ENCODE results near the gene LSR. TPM values are rescaled to one million over a fixed set of nuclear protein-coding genes. Genes with fewer than 3 reads are reported as not detected.

LSR gene
- total RNA-seq, 2 donors from 2014 or later: 119 to 202 TPM

- intact Hi-C loops (cut with DNase I): no loop called here
- H3K9me3 ChIP-seq: no peaks in the 10 kb centered on the region
- no peaks in the 10 kb centered on the region for H3K4me1 ChIP-seq (replicated peaks)
- WGBS: 66% methylated on average over 12 of the region's 12 CpGs
- no peaks in the 10 kb centered on the region for H3K27me3 ChIP-seq (replicated peaks; ENCODE audit: insufficient read depth)
- TF ChIP-seq POLR2A (IDR thresholded peaks at IDR 0.05) (no peak), CTCF (IDR thresholded peaks at IDR 0.05) (no peak), POLR2AphosphoS5 (IDR thresholded peaks at IDR 0.05) (no peak)
- H3K4me3 ChIP-seq: no peak within 1 kb of the TSS
- no peak for DNase-seq (ENCODE audit: low spot score)
- H3K36me3 ChIP-seq: no peaks in the 10 kb centered on the region
- H3K27ac ChIP-seq: no peak within 1 kb of the TSS
Observed at GRCh38 chr19:35291916-35292315, 43.1 kb downstream of the LSR start, which contains the start of gene MAG. TSS of gene MAG (plus strand) at chr19:35292161. CDS start at chr19:35295409, 3,248 bp downstream.

DNA sequence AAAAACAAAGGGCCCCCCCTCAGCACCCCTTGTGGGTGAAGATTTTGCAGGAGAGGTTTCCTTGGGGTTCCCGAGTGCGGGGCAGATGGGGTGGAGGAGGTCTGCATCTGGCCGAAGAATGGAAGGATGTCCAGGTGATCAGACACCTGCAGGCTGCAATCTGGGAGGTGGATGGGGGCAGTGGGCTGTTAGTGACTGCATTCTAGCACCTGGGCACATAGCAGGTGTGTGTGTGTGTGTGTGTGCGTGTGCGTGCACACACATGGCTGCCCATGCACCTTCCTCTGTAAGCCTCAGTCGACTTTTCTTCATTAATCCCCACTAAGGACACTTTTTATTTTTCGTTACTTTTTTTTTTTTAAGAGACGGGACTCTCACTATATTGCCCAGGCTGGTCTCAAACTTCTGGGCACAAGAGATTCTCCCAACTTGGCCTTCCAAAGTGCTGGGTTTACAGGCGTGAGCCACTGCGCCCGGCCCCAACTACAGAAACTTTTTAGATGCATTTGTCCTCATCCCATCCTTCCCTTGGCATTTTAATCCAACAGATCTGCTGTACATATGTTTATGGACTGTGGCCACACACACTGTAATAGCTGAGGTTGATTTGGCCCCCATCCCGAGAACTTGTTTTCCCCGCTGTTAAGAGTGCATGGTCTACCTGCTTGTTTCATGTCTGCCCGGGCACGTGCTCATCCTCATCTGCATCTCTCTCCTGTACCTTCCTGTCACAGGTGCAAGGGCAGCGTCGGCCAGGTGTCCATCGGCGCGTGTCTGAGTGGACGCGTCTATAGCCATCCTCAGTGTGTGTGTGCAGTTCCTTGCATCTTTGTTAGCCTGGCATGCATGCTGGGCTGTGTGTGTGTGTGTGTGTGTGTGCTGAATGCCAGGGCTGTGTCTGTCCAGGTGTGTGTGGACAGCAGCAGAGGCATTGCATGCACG lies 43.9 kb downstream of the LSR start:
- TF ChIP-seq POLR2A (IDR thresholded peaks at IDR 0.05) (no peak), CTCF (IDR thresholded peaks at IDR 0.05) (no peak), POLR2AphosphoS5 (IDR thresholded peaks at IDR 0.05) (no peak)
- 57% methylated on average over 22 of the region's 23 CpGs for WGBS
- Histone ChIP-seq H3K27ac (no peak overlapping the region), H3K9me3 (no peaks in the 10 kb centered on the region), H3K27me3 (replicated peaks; ENCODE audit: insufficient read depth) (no peaks in the 10 kb centered on the region), H3K36me3 (no peaks in the 10 kb centered on the region), H3K4me1 (replicated peaks) (no peaks in the 10 kb centered on the region), H3K4me3 (no peak overlapping the region)
- no peak for DNase-seq (ENCODE audit: low spot score)
- intact Hi-C loops (cut with DNase I): no loop called here

GRCh38 chr19:35293363-35293739 lies 44.5 kb downstream of the LSR start:
- Histone ChIP-seq H3K27me3 (replicated peaks; ENCODE audit: insufficient read depth) (no peaks in the 10 kb centered on the region), H3K27ac (no peak overlapping the region), H3K4me1 (replicated peaks) (no peaks in the 10 kb centered on the region), H3K4me3 (no peak overlapping the region), H3K9me3 (no peaks in the 10 kb centered on the region), H3K36me3 (no peaks in the 10 kb centered on the region)
- TF ChIP-seq POLR2A (IDR thresholded peaks at IDR 0.05): no peak
- no peak for TF ChIP-seq CTCF (IDR thresholded peaks at IDR 0.05)
- TF ChIP-seq POLR2AphosphoS5 (IDR thresholded peaks at IDR 0.05): no peak
- WGBS: 3% methylated on average over 5 of the region's 7 CpGs
- intact Hi-C loops (cut with DNase I): no loop called here
- no peak for DNase-seq (ENCODE audit: low spot score)

DNA sequence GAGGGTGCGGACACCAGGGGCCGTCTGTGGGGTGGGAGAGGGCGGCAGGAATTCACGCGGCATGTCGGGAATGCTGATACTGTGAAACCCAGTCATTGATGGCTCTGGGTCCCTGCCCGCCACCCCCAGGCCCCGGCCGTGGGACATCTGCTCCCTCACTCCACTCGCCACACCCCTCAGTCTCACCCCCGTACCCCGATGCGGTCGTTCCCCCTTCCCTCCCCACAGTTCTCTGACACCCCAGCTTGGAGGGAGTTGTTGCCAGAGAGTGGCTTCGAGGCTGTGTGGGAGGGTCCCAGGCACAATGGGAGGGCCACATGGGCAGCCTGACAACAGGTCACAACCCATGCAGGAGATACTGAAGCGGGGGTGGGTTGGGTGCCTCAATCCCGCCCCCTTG lies 45.0 kb downstream of the LSR start:
- TF ChIP-seq POLR2AphosphoS5 (IDR thresholded peaks at IDR 0.05) (no peak), POLR2A (IDR thresholded peaks at IDR 0.05) (no peak), CTCF (IDR thresholded peaks at IDR 0.05) (no peak)
- intact Hi-C loops (cut with DNase I): no loop called here
- H3K4me1 ChIP-seq (replicated peaks): no peaks in the 10 kb centered on the region
- H3K27me3 ChIP-seq (replicated peaks; ENCODE audit: insufficient read depth): no peaks in the 10 kb centered on the region
- H3K4me3 ChIP-seq: no peak overlapping the region
- H3K27ac ChIP-seq: no peak overlapping the region
- DNase-seq (ENCODE audit: low spot score): no peak
- H3K9me3 ChIP-seq: no peaks in the 10 kb centered on the region
- 34% methylated on average over 17 of the region's 17 CpGs for WGBS
- no peaks in the 10 kb centered on the region for H3K36me3 ChIP-seq

GRCh38 chr19:35294328-35294727 lies 45.5 kb downstream of the LSR start:
- Histone ChIP-seq H3K4me1 (replicated peaks) (no peaks in the 10 kb centered on the region), H3K36me3 (no peaks in the 10 kb centered on the region), H3K4me3 (no peak overlapping the region), H3K9me3 (no peaks in the 10 kb centered on the region), H3K27ac (no peak overlapping the region), H3K27me3 (replicated peaks; ENCODE audit: insufficient read depth) (no peaks in the 10 kb centered on the region)
- intact Hi-C loops (cut with DNase I): no loop called here
- TF ChIP-seq CTCF (IDR thresholded peaks at IDR 0.05): no peak
- TF ChIP-seq POLR2A (IDR thresholded peaks at IDR 0.05): no peak
- no peak for TF ChIP-seq POLR2AphosphoS5 (IDR thresholded peaks at IDR 0.05)
- no peak for DNase-seq (ENCODE audit: low spot score)
- 52% methylated on average over 3 of the region's 3 CpGs for WGBS

Measured in prostate gland (tissue), 2 donors.